CD4-positive, alpha-beta T cell treated with Interleukin-6 for 4 hours (primary cell): Measurements from ENCODE around the gene ATRIP.

Source experiments
- DNase-seq: peaks from one replicate; pipeline ENCODE4 v3.0.0-alpha.2; 2020; ENCODE audit warnings: mixed read lengths

Gene ATRIP

DNA sequence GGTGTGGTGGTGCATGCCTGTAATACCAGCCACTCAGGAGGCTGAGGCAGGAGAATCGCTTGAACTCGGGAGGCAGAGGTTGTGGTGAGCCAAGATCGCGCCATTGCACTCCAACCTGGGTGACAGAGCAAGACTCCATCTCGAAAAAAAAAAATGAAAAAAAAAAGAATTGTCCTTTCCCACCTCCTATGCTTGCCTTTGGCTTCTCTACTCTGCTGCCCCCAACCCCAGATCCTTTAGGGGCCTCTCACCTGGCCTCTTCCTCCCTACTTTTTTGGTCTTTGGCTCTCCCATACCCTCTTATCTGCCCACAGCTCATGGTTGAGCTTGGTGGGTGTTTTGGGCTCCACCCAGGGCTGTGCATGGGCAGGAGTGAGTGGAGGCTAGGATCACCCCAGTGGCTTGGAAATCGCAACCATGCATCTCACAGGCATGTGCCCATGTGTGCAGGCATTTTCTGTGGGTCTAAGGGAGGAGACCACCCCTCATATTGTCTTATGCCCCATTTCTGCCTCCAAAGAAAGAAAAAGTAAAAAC, 59.5 kb downstream of the ATRIP start:
- no peak for DNase-seq

DNA sequence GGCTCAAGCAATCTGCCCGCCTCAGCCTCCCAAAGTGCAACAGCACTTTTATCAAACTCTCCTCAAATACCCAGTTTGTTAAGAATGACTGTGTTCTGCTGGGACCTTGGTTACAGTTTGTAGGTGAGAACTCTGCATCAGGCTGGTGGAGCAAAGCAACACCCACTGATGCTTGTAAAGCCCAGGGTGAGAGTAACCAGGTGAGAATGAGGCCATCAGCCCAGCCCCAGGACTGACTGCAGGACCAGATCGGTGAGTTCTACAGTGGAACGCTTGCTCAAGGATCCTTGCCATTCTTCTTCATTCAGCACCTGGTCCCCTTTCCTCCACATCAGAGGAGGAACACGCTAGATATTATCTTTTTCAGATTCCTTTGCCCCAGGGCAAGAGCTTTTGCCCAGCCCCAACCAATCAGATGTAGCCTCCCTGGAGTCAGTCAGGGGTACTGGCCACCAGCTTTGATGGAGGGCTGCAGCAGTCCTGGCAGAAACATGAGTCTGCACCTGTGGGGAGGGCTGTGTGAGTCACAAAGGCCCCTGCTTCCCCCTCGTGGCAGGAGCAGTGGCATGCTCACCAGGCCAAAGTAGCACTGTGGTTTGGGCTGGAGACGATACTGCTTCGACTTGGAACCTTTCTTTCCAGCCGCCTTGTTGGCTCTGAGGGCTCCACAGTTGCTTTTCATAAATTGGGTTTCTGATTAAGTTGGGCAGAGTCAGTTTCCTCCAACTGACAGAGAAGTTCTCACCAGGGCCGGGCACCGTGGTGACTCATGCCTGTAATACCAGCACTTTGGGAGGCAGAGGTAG, 60.9 kb downstream of the ATRIP start:
- DNase-seq: peak; percentile 85

DNA sequence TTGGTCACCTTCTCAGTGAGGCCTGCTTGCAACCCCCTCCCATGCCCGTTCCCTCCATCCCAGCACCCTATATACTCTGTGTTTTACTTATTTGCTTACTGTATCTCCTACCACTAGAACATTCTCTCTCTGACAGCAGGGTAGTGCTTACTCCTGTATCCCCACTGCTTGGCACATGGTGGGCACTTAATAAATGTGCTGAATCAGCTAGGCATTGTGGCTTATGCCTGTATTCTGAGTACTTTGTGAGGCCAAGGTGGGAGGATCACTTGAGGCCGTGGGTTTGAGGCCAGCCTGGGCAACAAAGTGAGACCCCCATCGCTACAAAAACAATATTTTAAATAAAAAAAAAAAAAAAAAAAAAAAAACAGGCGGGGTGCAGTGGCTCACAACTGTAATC, 65.0 kb downstream of the ATRIP start:
- no peak for DNase-seq

DNA sequence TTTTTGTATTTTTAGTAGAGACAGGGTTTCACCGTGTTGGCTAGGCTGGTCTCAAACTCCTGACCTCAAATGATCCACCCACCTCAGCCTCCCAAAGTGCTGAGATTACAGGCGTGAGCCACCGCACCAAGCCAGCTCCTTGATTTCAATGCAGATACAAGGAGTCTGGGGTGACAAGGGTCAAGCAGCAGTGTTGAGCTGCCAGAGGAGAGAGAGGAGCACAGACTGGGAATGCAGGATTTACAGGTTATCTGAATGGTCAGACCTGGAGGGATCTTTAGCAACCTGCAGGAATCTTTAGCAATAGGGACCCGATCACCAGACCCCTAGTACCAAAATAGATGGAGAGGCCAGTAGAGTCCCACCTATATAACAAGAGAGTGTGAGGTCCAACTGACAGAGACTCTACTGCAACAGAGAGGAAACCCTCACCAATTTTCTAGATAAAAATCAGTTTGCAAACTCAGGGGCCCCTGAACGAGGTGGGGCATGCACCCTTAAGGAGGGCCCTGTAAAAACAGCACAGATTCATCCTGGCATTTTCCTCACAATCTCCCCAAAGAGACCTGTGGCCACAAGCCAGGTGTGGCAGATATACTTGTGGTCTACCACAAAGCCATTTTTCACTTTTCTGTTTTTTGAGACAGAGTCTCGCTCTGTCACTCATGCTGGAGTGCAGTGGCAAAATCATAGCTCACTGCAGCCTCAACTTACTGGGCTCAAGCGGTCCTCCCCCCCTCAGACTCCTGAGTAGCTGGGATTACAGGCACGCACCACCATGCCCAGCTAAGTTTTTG, 68.1 kb downstream of the ATRIP start:
- DNase-seq: peak; percentile 58
